ENCODE results near the gene PICALM.
A peak's percentile ranks its signal among the peaks of the same experiment; 100 is the strongest.

PICALM gene

GRCh38 chr11:86073948-86074347, 5.1 kb upstream of the PICALM start:
- no peak for DNase-seq (ENCODE audit: low read depth)

- no peak for DNase-seq (ENCODE audit: low read depth)
Observed at GRCh38 chr11:86072211-86072610, 3.3 kb upstream of the PICALM start.

- no peak for DNase-seq (ENCODE audit: low read depth)
Observed at GRCh38 chr11:86070142-86071056, 1.5 kb upstream of the PICALM start.

- DNase-seq (ENCODE audit: low read depth), result peak; percentile 87
Observed at GRCh38 chr11:86069408-86070101, 671 bp upstream of the PICALM start.

GRCh38 chr11:86068138-86068871, 579 bp downstream of the PICALM start:
- no peak for DNase-seq (ENCODE audit: low read depth)

GRCh38 chr11:86067851-86068137, 1.1 kb downstream of the PICALM start:
- DNase-seq (ENCODE audit: low read depth), result no peak

GRCh38 chr11:86067009-86067850, 1.7 kb downstream of the PICALM start:
- no peak for DNase-seq (ENCODE audit: low read depth)

- no peak for DNase-seq (ENCODE audit: low read depth)
Observed at GRCh38 chr11:86066657-86067008, 2.3 kb downstream of the PICALM start.

- no peak for DNase-seq (ENCODE audit: low read depth)
Observed at GRCh38 chr11:86066033-86066432, 2.9 kb downstream of the PICALM start.

- DNase-seq (ENCODE audit: low read depth), result no peak
Observed at GRCh38 chr11:86064220-86064803, 4.6 kb downstream of the PICALM start.

- DNase-seq (ENCODE audit: low read depth), result no peak
Observed at GRCh38 chr11:86063536-86063935, 5.3 kb downstream of the PICALM start.

- DNase-seq (ENCODE audit: low read depth), result no peak
Observed at GRCh38 chr11:86062719-86063118, 6.2 kb downstream of the PICALM start.

- DNase-seq (ENCODE audit: low read depth), result no peak
Observed at GRCh38 chr11:86061483-86062205, 7.2 kb downstream of the PICALM start.

GRCh38 chr11:86060544-86060943, 8.3 kb downstream of the PICALM start:
- DNase-seq (ENCODE audit: low read depth), result no peak

- DNase-seq (ENCODE audit: low read depth), result no peak
Observed at GRCh38 chr11:86058360-86058759, 10.5 kb downstream of the PICALM start.

- no peak for DNase-seq (ENCODE audit: low read depth)
Observed at GRCh38 chr11:86056351-86056854, 12.5 kb downstream of the PICALM start.

GRCh38 chr11:86052693-86053641, 15.9 kb downstream of the PICALM start:
- DNase-seq (ENCODE audit: low read depth), result no peak

- DNase-seq (ENCODE audit: low read depth), result no peak
Observed at GRCh38 chr11:86050196-86050709, 18.6 kb downstream of the PICALM start.

GRCh38 chr11:86047275-86047991, 21.5 kb downstream of the PICALM start:
- DNase-seq (ENCODE audit: low read depth), result peak; percentile 40
